ENCODE data around the gene CSNK2A1.

- no peak for TF ChIP-seq POLR2A (IDR thresholded peaks at IDR 0.05)
- TF ChIP-seq, protein P1, sequence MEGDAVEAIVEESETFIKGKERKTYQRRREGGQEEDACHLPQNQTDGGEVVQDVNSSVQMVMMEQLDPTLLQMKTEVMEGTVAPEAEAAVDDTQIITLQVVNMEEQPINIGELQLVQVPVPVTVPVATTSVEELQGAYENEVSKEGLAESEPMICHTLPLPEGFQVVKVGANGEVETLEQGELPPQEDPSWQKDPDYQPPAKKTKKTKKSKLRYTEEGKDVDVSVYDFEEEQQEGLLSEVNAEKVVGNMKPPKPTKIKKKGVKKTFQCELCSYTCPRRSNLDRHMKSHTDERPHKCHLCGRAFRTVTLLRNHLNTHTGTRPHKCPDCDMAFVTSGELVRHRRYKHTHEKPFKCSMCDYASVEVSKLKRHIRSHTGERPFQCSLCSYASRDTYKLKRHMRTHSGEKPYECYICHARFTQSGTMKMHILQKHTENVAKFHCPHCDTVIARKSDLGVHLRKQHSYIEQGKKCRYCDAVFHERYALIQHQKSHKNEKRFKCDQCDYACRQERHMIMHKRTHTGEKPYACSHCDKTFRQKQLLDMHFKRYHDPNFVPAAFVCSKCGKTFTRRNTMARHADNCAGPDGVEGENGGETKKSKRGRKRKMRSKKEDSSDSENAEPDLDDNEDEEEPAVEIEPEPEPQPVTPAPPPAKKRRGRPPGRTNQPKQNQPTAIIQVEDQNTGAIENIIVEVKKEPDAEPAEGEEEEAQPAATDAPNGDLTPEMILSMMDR (IDR thresholded peaks at IDR 0.05) = no peak
These were observed 99.5 kb downstream of the CSNK2A1 start for GRCh38 chr20:444117-444516.

Measured in adrenal gland (tissue), 5 donors.